Suprapubic skin (tissue), 4 donors: ENCODE measurements around the gene RSPRY1. TPM values are rescaled to one million over a fixed set of nuclear protein-coding genes. Genes with fewer than 3 reads are reported as not detected.

Experiments
- DNase-seq, 2 donors: peaks; one replicate each; pipeline ENCODE4 v3.0.0-alpha.2; 2019; ENCODE audit warnings: low spot score in 2 of 2
- H3K27ac ChIP-seq: fragments of 200-600 bp; sonication (generic); one replicate; pipeline ENCODE4 v1.5.1; 2019
- H3K27me3 ChIP-seq: fragments of 200-600 bp; sonication (generic); one replicate; pipeline ENCODE4 v1.5.1; 2019
- H3K36me3 ChIP-seq: fragments of 200-600 bp; sonication (generic); one replicate; pipeline ENCODE4 v1.5.1; 2019
- H3K4me1 ChIP-seq: fragments of 200-600 bp; sonication (generic); one replicate; pipeline ENCODE4 v1.5.1; 2019
- H3K4me3 ChIP-seq: fragments of 200-600 bp; sonication (generic); one replicate; pipeline ENCODE4 v1.5.1; 2019; ENCODE audit warnings: mild to moderate bottlenecking
- H3K9me3 ChIP-seq: fragments of 200-600 bp; sonication (generic); one replicate; pipeline ENCODE4 v1.5.1; 2019
- EP300 ChIP-seq: sonication (generic); formaldehyde crosslinking; IDR thresholded peaks from one replicate; pipeline ENCODE4 v1.6.1; 2017; ENCODE audit warnings: antibody characterized with exemption
- POLR2A ChIP-seq, 2 donors: fragments of 450-650 bp; IDR thresholded peaks; one replicate each; pipeline ENCODE4 v1.6.1; 2017; ENCODE audit warnings: antibody characterized with exemption in 2 of 2, mild to moderate bottlenecking in 2 of 2, moderate library complexity in 2 of 2
- POLR2AphosphoS5 ChIP-seq, 3 donors: sonication (generic); formaldehyde crosslinking; IDR thresholded peaks; one replicate each; pipeline ENCODE4 v1.6.1; 2017; ENCODE audit warnings: antibody characterized with exemption in 3 of 3
- WGBS: methylation state at CpG from one replicate; pipeline ENCODE4 v1.1.5; 2018; 5-methylcytosine and 5-hydroxymethylcytosine counted together
- total RNA-seq, 4 donors: library from RNA; depleted of rRNA; stranded (reverse); fragments of >200 nt; gene quantifications; one replicate each; pipeline ENCODE4 v1.1.0, GENCODE V29; 2016
- TF ChIP-seq, protein P1 (sequence below), 2 donors: fragments of 200-600 bp in 1 of 2; fragments of 450-650 bp in 1 of 2; sonication (generic) in 1 of 2; IDR thresholded peaks; one replicate each; pipeline ENCODE4 v1.5.1; 2016 to 2019; ENCODE audit warnings: antibody characterized with exemption in 2 of 2, mild to moderate bottlenecking in 1 of 2, moderate library complexity in 1 of 2

The RSPRY1 gene
- total RNA-seq, 4 donors from 2014 or later = 16.3 to 48.3 (median 35.2) TPM

DNA sequence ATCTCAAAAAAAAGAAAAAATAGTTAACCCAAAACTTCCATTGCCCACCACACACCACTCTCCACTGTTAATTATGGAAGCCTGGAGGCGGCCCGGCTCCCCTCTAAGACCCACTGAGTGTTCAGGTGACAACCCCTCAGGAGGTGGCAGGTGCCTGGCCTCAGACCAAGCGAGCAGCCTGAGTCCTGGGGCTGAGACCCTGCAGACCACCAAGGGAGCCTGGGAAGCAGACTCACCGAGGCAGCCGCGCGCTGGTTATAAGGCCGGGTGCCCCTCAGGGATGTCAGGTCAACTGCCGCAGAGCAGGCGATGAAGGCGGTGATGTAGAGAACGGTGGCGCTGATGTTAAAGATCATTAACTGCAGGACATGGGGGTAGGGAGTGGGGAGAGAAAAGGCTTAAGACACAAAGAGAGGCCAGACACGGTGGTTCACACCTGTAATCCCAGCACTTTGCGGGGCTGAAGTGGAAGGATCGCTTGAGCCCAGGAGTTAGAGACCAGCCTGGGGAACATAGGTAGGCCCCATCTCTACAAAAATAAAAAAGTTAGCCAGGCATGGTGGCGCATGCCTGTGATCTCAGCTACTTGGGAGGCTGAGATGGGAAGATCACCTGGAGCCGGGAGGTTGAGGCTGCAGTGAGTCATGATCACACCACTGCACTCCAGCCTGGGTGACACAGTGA lies 72.2 kb downstream of the RSPRY1 start:
- H3K27me3 ChIP-seq = no peaks in the 10 kb centered on the region
- TF ChIP-seq, protein P1, sequence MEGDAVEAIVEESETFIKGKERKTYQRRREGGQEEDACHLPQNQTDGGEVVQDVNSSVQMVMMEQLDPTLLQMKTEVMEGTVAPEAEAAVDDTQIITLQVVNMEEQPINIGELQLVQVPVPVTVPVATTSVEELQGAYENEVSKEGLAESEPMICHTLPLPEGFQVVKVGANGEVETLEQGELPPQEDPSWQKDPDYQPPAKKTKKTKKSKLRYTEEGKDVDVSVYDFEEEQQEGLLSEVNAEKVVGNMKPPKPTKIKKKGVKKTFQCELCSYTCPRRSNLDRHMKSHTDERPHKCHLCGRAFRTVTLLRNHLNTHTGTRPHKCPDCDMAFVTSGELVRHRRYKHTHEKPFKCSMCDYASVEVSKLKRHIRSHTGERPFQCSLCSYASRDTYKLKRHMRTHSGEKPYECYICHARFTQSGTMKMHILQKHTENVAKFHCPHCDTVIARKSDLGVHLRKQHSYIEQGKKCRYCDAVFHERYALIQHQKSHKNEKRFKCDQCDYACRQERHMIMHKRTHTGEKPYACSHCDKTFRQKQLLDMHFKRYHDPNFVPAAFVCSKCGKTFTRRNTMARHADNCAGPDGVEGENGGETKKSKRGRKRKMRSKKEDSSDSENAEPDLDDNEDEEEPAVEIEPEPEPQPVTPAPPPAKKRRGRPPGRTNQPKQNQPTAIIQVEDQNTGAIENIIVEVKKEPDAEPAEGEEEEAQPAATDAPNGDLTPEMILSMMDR (IDR thresholded peaks at IDR 0.05) = no peak
- TF ChIP-seq EP300 (no peak), POLR2AphosphoS5 (IDR thresholded peaks at IDR 0.05) (no peak), POLR2A (IDR thresholded peaks at IDR 0.05) (no peak)
- peaks cover 22% of the 10 kb centered on the region for H3K4me1 ChIP-seq
- H3K9me3 ChIP-seq = no peaks in the 10 kb centered on the region
- peak; percentile 64 to 76 for DNase-seq
- 97% methylated on average over 18 of the region's 18 CpGs for WGBS
- H3K4me3 ChIP-seq = no peak overlapping the region
- no peak overlapping the region for H3K27ac ChIP-seq
- peaks cover 38% of the 10 kb centered on the region for H3K36me3 ChIP-seq

DNA sequence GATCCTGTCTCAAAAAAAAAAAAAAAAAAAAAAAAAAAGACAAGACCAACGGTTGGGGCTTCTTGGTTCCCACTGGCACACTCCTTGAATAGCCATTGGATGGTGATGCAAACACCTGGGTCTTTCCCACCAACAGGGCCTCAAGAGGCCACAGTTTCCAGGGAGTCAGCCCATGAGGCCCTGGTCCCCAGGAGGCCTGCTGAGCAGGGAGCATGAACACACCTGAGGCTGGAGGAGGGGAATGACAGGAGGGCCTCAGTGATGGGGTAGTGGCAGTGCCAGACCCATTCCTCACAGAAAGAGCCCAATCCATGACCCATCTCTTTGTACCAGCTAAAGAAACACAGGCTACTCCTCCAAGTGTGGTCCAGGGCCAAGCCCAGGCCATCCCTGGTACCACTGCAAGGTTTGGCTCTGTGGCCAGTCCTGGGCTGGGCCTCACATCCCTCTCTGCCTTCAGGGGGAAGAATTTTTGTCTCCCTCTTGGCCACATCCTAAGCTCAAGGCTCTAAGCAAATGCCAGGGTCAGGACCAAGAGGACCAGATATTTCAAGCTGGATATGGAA lies 72.9 kb downstream of the RSPRY1 start:
- H3K4me3 ChIP-seq = no peak overlapping the region
- H3K4me1 ChIP-seq = peaks cover 28% of the 10 kb centered on the region
- no peaks in the 10 kb centered on the region for H3K9me3 ChIP-seq
- peak; percentile 38 to 65 for DNase-seq
- TF ChIP-seq POLR2AphosphoS5 (IDR thresholded peaks at IDR 0.05) = no peak
- no peak for TF ChIP-seq POLR2A (IDR thresholded peaks at IDR 0.05)
- TF ChIP-seq EP300 = no peak
- TF ChIP-seq, protein P1 (IDR thresholded peaks at IDR 0.05) = no peak
- H3K36me3 ChIP-seq = peaks cover 32% of the 10 kb centered on the region
- H3K27ac ChIP-seq = no peak overlapping the region
- no peaks in the 10 kb centered on the region for H3K27me3 ChIP-seq
- WGBS = 53% methylated on average over 1 of the region's 1 CpG

DNA sequence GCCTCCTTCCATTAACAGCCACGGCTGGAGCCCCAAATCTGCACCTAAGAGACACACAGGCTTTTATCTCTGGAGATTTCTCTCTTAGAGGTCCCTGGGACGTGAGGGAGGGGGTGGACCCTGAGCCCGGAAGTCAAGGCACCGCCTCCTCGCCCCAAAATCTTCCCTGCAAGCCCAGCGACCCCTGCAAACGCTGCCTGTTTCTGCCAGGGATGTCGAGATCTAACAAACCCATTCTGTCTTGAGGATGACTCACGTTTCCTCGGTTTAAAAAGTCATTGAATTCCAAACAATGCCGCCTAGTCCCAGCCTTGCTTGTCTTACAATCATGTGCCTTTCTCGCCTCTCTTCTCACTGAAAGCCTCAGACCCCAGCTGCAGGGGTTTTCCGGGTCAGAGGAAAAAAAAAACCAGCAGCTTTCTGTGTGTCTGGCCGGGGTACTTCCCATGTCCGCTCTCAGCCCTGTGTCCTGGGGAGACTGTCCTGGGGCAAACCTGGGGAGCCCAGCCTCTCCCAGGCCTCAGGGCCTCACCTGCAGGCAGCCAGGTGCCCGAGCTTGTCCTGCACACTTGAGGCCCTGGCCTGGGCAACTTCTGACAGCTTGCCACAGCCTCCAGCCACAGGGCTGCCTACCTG lies 74.3 kb downstream of the RSPRY1 start:
- peaks cover 20% of the 10 kb centered on the region for H3K36me3 ChIP-seq

DNA sequence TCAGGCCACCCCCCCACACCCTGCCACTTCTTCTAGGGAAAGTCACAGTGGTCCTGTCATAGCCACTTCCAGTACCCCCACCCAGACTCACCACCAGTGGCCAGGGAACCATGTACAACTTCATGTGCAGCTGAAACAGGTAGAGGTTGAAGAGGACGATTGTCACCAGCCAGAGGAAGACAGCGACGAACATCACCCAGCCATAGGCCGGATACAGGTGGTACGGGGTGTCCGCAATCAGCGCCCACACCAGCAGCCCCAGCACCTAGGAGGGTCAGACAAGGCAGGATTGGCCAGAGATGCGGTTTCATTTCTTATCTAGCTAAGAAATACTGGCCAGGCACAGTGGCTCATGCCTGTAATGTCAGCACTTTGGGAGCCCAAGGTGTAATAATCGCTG lies 75.7 kb downstream of the RSPRY1 start:
- Histone ChIP-seq H3K4me1 (peaks cover 50% of the 10 kb centered on the region), H3K9me3 (no peaks in the 10 kb centered on the region), H3K27ac (no peak overlapping the region), H3K36me3 (peaks cover 8% of the 10 kb centered on the region), H3K27me3 (no peaks in the 10 kb centered on the region), H3K4me3 (no peak overlapping the region)
- WGBS = 98% methylated on average over 9 of the region's 9 CpGs
- peak; percentile 36 to 66 for DNase-seq
- no peak for TF ChIP-seq EP300
- TF ChIP-seq, protein P1 (IDR thresholded peaks at IDR 0.05) = no peak

More for the DNA sequence above, 74.3 kb downstream of the RSPRY1 start:
- 15% methylated on average over 15 of the region's 16 CpGs for WGBS
- DNase-seq = peak; percentile 40 to 56
- Histone ChIP-seq H3K27ac (peak overlapping the region; percentile 61), H3K4me3 (no peak overlapping the region), H3K9me3 (no peaks in the 10 kb centered on the region), H3K4me1 (peaks cover 40% of the 10 kb centered on the region), H3K27me3 (no peaks in the 10 kb centered on the region)
- TF ChIP-seq POLR2AphosphoS5 (IDR thresholded peaks at IDR 0.05) (no peak), EP300 (no peak), POLR2A (IDR thresholded peaks at IDR 0.05) (no peak)
- TF ChIP-seq, protein P1 (IDR thresholded peaks at IDR 0.05) = no peak

DNA sequence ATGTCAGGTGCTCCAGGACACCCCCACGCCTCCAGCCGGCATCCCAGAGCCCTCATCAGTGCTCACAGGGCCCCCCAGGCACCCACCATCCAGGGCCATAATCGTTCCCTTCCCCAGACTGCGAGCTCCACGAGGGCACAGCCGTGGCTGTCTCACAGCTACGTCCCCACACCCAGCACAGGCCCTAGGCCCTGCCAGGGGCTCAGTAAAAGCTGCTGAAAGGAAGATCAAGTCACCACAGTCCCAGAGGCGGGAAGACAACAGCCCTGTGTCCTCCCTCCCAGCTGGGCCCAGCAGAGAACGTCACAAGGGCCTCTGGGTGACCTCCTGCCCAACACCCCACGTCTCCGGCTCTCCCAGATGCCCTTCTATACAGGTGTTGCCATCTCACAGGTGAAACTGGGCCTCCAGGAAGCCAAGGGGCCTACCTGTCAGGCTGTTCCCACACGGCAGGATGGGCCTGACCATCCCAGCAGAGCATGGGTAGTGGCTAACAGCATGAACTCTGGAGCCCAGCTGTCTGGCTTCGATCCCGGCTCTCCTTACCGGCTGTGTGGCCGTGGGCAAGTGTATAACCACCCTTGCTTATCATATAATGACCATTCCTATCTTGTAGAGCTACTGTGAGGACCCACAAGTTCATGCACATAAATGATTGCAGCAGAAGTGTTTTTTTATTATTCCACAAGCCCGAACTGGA lies 76.9 kb downstream of the RSPRY1 start:
- Histone ChIP-seq H3K36me3 (no peaks in the 10 kb centered on the region), H3K4me3 (no peak overlapping the region), H3K4me1 (peaks cover 61% of the 10 kb centered on the region), H3K9me3 (no peaks in the 10 kb centered on the region), H3K27ac (peak overlapping the region; percentile 85), H3K27me3 (no peaks in the 10 kb centered on the region)
- WGBS = 70% methylated on average over 17 of the region's 17 CpGs
- TF ChIP-seq, protein P1 (IDR thresholded peaks at IDR 0.05) = no peak
- TF ChIP-seq POLR2AphosphoS5 (IDR thresholded peaks at IDR 0.05) = no peak
- no peak for TF ChIP-seq EP300
- TF ChIP-seq POLR2A (IDR thresholded peaks at IDR 0.05) = no peak
- DNase-seq = peak; percentile 48 to 73
